CD4-positive, alpha-beta T cell treated with Interleukin-6 for 4 hours (primary cell): ENCODE measurements around the gene LRRC46.

Experiments
- DNase-seq: peaks from one replicate; pipeline ENCODE4 v3.0.0-alpha.2; 2020; ENCODE audit warnings: mixed read lengths

LRRC46 gene

GRCh38 chr17:47853616-47854015 is 22.1 kb downstream of the LRRC46 start:
- no peak for DNase-seq

- no peak for DNase-seq
Observed at GRCh38 chr17:47855737-47856136, 24.3 kb downstream of the LRRC46 start.

- DNase-seq, result no peak
Observed at GRCh38 chr17:47856830-47857229, 25.4 kb downstream of the LRRC46 start.

GRCh38 chr17:47857551-47858455 is 26.3 kb downstream of the LRRC46 start:
- DNase-seq, result no peak

- no peak for DNase-seq
Observed at GRCh38 chr17:47860386-47860785, 28.9 kb downstream of the LRRC46 start.

- no peak for DNase-seq
Observed at GRCh38 chr17:47862621-47863440, 31.4 kb downstream of the LRRC46 start.

- no peak for DNase-seq
Observed at GRCh38 chr17:47864791-47865216, 33.3 kb downstream of the LRRC46 start.

GRCh38 chr17:47866941-47867340 is 35.5 kb downstream of the LRRC46 start:
- DNase-seq, result no peak

GRCh38 chr17:47867813-47868533 is 36.5 kb downstream of the LRRC46 start:
- no peak for DNase-seq

GRCh38 chr17:47869114-47869513 is 37.6 kb downstream of the LRRC46 start:
- DNase-seq, result no peak

GRCh38 chr17:47870056-47870455 is 38.6 kb downstream of the LRRC46 start:
- DNase-seq, result no peak

GRCh38 chr17:47871048-47871447 is 39.6 kb downstream of the LRRC46 start:
- no peak for DNase-seq

GRCh38 chr17:47872019-47872650 is 40.7 kb downstream of the LRRC46 start:
- no peak for DNase-seq

GRCh38 chr17:47872651-47873161 is 41.2 kb downstream of the LRRC46 start:
- DNase-seq, result no peak

- DNase-seq, result no peak
Observed at GRCh38 chr17:47873200-47874090, 42.0 kb downstream of the LRRC46 start.

- no peak for DNase-seq
Observed at GRCh38 chr17:47875011-47875985, 43.8 kb downstream of the LRRC46 start.

GRCh38 chr17:47877368-47878034 is 46.0 kb downstream of the LRRC46 start:
- DNase-seq, result no peak

GRCh38 chr17:47878203-47879027 is 46.9 kb downstream of the LRRC46 start:
- no peak for DNase-seq
